Liver (tissue), 3 donors: ENCODE results near the gene CBFA2T3.

Experiments
- EGR1 ChIP-seq, 2 donors: IDR thresholded peaks; 2 replicates each; pipeline ENCODE4 v1.6.1; 2016 to 2018; ENCODE audit warnings: antibody characterized with exemption in 2 of 2, low read depth in 2 of 2
- MAX ChIP-seq: IDR thresholded peaks from 2 replicates; pipeline ENCODE4 v1.6.1; 2016; ENCODE audit warnings: antibody characterized with exemption
- RAD21 ChIP-seq, 2 donors: IDR thresholded peaks; 2 replicates each; pipeline ENCODE4 v1.6.1; 2016; ENCODE audit warnings: antibody characterized with exemption in 2 of 2, mild to moderate bottlenecking in 2 of 2
- SP1 ChIP-seq: IDR thresholded peaks from 2 replicates; pipeline ENCODE4 v1.6.1; 2018; ENCODE audit warnings: antibody characterized with exemption, mild to moderate bottlenecking
- TF ChIP-seq, protein P1 (sequence below): fragments of 150-350 bp; IDR thresholded peaks from 2 replicates; pipeline ENCODE4 v1.5.1; 2017; ENCODE audit warnings: improper control_type of control experiment, low read depth, low read length; ENCODE audit not compliant: missing input control
- donor health status: healthy.
- donor health status: healthy.

DNA sequence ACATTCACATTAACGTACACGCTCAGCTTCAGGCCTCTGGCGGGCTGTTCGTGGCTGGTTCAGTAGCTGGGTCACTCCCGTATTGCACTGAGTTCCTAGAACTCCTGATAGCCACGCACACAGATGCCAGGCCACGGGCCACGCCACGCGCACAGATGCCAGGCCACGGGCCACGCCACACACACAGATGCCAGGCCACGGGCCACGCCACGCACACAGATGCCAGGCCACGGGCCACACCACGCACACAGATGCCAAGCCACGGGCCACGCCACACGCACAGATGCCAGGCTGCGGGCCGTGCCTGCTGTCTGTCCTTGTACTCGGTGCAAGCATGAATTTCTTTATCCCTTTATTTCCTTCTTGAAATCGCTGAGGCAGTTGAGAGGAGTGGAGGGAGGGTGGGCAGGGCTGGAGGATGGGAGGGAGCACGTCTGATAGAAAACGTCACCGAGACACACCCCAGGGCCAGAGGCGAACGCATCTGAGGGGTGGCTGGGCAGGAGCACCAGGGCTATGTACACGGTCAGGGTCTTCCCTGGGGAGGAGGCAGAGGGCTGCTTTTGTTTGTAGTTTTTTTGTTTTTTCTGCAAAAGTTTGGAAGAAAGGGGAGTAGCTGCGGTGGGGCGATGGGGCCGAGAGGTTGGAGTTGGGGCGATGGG is 101.9 kb downstream of the CBFA2T3 start:
- TF ChIP-seq SP1 (no peak), RAD21 (IDR thresholded peaks at IDR 0.05) (no peak), MAX (no peak), EGR1 (IDR thresholded peaks at IDR 0.05; ENCODE audit: low read depth in 2 of 2) (no peak)
- TF ChIP-seq, protein P1, sequence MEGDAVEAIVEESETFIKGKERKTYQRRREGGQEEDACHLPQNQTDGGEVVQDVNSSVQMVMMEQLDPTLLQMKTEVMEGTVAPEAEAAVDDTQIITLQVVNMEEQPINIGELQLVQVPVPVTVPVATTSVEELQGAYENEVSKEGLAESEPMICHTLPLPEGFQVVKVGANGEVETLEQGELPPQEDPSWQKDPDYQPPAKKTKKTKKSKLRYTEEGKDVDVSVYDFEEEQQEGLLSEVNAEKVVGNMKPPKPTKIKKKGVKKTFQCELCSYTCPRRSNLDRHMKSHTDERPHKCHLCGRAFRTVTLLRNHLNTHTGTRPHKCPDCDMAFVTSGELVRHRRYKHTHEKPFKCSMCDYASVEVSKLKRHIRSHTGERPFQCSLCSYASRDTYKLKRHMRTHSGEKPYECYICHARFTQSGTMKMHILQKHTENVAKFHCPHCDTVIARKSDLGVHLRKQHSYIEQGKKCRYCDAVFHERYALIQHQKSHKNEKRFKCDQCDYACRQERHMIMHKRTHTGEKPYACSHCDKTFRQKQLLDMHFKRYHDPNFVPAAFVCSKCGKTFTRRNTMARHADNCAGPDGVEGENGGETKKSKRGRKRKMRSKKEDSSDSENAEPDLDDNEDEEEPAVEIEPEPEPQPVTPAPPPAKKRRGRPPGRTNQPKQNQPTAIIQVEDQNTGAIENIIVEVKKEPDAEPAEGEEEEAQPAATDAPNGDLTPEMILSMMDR: no peak
